B cell (primary cell): ENCODE data around the gene MAML3. TPM values are rescaled to one million over a fixed set of nuclear protein-coding genes. Genes with fewer than 3 reads are reported as not detected.
A peak's percentile ranks its signal among the peaks of the same experiment; 100 is the strongest.

Experiments
- ATAC-seq: fragments of 200-7000 bp; cut with Tn5 transposase; one replicate; pipeline ENCODE4 v1.10.0; 2021; ENCODE audit warnings: low read depth, mild to moderate bottlenecking, moderate number of reproducible peaks, moderate library complexity
- CTCF ChIA-PET: fragments of 350-600 bp; sonication (Branson Sonifier 250); formaldehyde crosslinking; loops from one replicate; lab custom pipeline; 2021; ENCODE audit warnings: antibody characterized with exemption, inconsistent platforms; lab: Charles Lee
- POLR2A ChIA-PET: fragments of 350-600 bp; sonication (Branson Sonifier 250); formaldehyde crosslinking; loops from one replicate; lab custom pipeline; 2021; ENCODE audit warnings: antibody characterized with exemption; lab: Charles Lee
- DNase-seq: peaks from one replicate; pipeline ENCODE4 v3.0.0; 2013
- H2AFZ ChIP-seq: 2 replicates; pipeline ENCODE4 v1.6.1; 2012; ENCODE audit warnings: mild to moderate bottlenecking, low read depth, low read length; ENCODE audit not compliant: insufficient read depth, poor library complexity, severe bottlenecking
- H3K27ac ChIP-seq, 2 donors: 1 replicate in 1 of 2; 2 replicates in 1 of 2; pipeline ENCODE4 v1.5.1; 2012 to 2013; ENCODE audit warnings: low read length in 2 of 2, mild to moderate bottlenecking in 2 of 2, moderate library complexity in 1 of 2
- H3K27me3 ChIP-seq, 4 experiments: fragments of 200-600 bp in 1 of 4; sonication (generic) in 1 of 4; replicated peaks in 1 of 4; 1 replicate in 2 of 4; 2 replicates in 2 of 4; pipeline versions ENCODE4 v1.6.1 to v1.7.0; 2013 to 2016; ENCODE audit warnings: low read length in 3 of 4, mild to moderate bottlenecking in 2 of 4, mixed read lengths in 1 of 4, moderate library complexity in 1 of 4; ENCODE audit not compliant: insufficient read depth in 4 of 4, control insufficient read depth in 3 of 4; ENCODE audit errors: control extremely low read depth in 1 of 4
- H3K36me3 ChIP-seq, 2 experiments: replicated peaks in 1 of 2; 1 replicate in 1 of 2; 2 replicates in 1 of 2; pipeline versions ENCODE4 v1.6.1 to v1.7.1; 2013; ENCODE audit warnings: low read length in 1 of 2; ENCODE audit not compliant: insufficient read depth in 2 of 2, control insufficient read depth in 1 of 2; ENCODE audit errors: control extremely low read depth in 1 of 2, extremely low read depth in 1 of 2
- H3K4me1 ChIP-seq, 2 donors: fragments of 200-600 bp in 1 of 2; sonication (generic) in 1 of 2; 1 replicate in 1 of 2; 2 replicates in 1 of 2; pipeline versions ENCODE4 v1.5.1 to v1.6.1; 2013 to 2017; ENCODE audit warnings: low read length in 2 of 2; ENCODE audit not compliant: control insufficient read depth in 2 of 2, insufficient read depth in 2 of 2
- H3K4me2 ChIP-seq: replicated peaks from 2 replicates; pipeline ENCODE3; 2012; ENCODE audit warnings: mild to moderate bottlenecking, low read depth, low read length; ENCODE audit not compliant: poor library complexity, severe bottlenecking
- H3K4me3 ChIP-seq, 5 experiments: fragments of 200-600 bp in 1 of 5; sonication (generic) in 1 of 5; 1 replicate in 3 of 5; 2 replicates in 2 of 5; pipeline versions ENCODE4 v1.5.1 to v1.7.0; 2011 to 2016; ENCODE audit warnings: low read length in 4 of 5, mild to moderate bottlenecking in 4 of 5, low read depth in 2 of 5, control low read depth in 1 of 5, moderate library complexity in 1 of 5; ENCODE audit not compliant: insufficient read depth in 1 of 5; ENCODE audit errors: control extremely low read depth in 1 of 5, extremely low read depth in 1 of 5
- H3K79me2 ChIP-seq: fragments of 200-600 bp; sonication (generic); one replicate; pipeline ENCODE4 v1.6.0; 2016; ENCODE audit warnings: low read length; ENCODE audit not compliant: control insufficient read depth, insufficient read depth
- H3K9ac ChIP-seq: fragments of 200-600 bp; sonication (generic); 2 replicates; pipeline ENCODE4 v1.6.1; 2017; ENCODE audit warnings: mild to moderate bottlenecking, low read length, moderate library complexity
- H3K9me3 ChIP-seq, 3 donors: one replicate each; pipeline versions ENCODE4 v1.6.1 to v1.7.1; 2013; ENCODE audit warnings: low read length in 2 of 3; ENCODE audit not compliant: control insufficient read depth in 2 of 3, insufficient read depth in 1 of 3; ENCODE audit errors: control extremely low read depth in 1 of 3
- H4K20me1 ChIP-seq: 2 replicates; pipeline ENCODE4 v1.6.0; 2012; ENCODE audit warnings: mild to moderate bottlenecking, low read length; ENCODE audit not compliant: insufficient read depth, control insufficient read depth, poor library complexity, severe bottlenecking
- H3K27ac Mint-ChIP-seq: one replicate; pipeline ENCODE4 v1.8.0; 2021; ENCODE audit warnings: mixed read lengths
- H3K27me3 Mint-ChIP-seq: one replicate; pipeline ENCODE4 v1.8.0; 2021; ENCODE audit warnings: mixed read lengths
- H3K4me1 Mint-ChIP-seq: one replicate; pipeline ENCODE4 v1.8.0; 2021; ENCODE audit warnings: mixed read lengths
- H3K4me3 Mint-ChIP-seq: one replicate; pipeline ENCODE4 v1.8.0; 2021; ENCODE audit warnings: mixed read lengths
- H3K9me3 Mint-ChIP-seq: one replicate; pipeline ENCODE4 v1.8.0; 2022; ENCODE audit warnings: mixed read lengths; ENCODE audit not compliant: insufficient read depth
- EZH2 ChIP-seq: IDR thresholded peaks from 2 replicates; pipeline ENCODE4 v1.6.1; 2012; ENCODE audit warnings: borderline replicate concordance, low read depth, mild to moderate bottlenecking, moderate library complexity, low read length; ENCODE audit not compliant: insufficient read depth, poor library complexity, severe bottlenecking
- WGBS: methylation state at CpG from one replicate; pipeline ENCODE4 v1.1.5; 2013; ENCODE audit warnings: missing lambda C conversion rate; ENCODE audit not compliant: insufficient coverage; 5-methylcytosine and 5-hydroxymethylcytosine counted together
- intact Hi-C: fragments of 100-400 bp; cut with micrococcal nuclease; formaldehyde crosslinking; loops from one replicate; pipeline ENCODE4 v1.10.0; 2022
- polyA plus RNA-seq: library from polyadenylated mRNA; depleted of rRNA; stranded (reverse); fragments of >200 nt; gene quantifications from 2 replicates; pipeline ENCODE4 v1.2.3, GENCODE V29; 2012
- total RNA-seq, 2 donors: library from RNA; stranded (reverse); fragments of 120-200 nt in 1 of 2; gene quantifications; 1 replicate in 1 of 2; 2 replicates in 1 of 2; pipeline versions ENCODE4 v1.2.3 to v1.2.4, GENCODE V29; 2013 to 2022
- TF ChIP-seq, protein P1 (sequence below): fragments of 200-600 bp; IDR thresholded peaks from one replicate; pipeline ENCODE4 v1.8.0; 2022; ENCODE audit warnings: antibody characterized with exemption, mild to moderate bottlenecking

MAML3 gene
- total and polyA plus RNA-seq, 2 donors (not counting 1 experiment from before 2014, with no cell fraction given) = 0.94 to 5.3 TPM

DNA sequence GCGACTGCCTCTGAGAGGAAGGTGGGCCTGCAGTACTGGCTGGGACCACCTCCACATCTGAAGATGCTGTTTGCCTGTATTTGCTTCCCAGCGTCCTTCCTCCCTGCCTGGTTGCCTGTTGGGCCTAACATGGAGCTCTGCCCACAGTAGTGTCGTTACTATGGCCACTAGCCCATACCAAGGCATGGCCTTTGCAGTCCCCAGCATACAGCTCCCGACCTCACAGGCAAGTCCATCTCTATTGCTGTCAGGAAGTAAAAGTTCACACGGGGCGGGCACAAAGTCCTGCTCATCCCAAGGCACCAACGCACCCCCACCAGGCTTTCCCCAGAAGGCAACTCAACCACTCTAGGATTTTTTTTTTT, 71.6 kb downstream of the MAML3 start:
- Histone ChIP-seq H3K9me3 (no peaks in the 10 kb centered on the region), H3K79me2 (no peaks in the 10 kb centered on the region), H2AFZ (no peak overlapping the region), H3K27me3 (no peaks in the 10 kb centered on the region), H3K4me1 (no peaks in the 10 kb centered on the region), H3K4me2 (no peak overlapping the region), H3K36me3 (no peaks in the 10 kb centered on the region), H4K20me1 (no peaks in the 10 kb centered on the region), H3K4me3 (no peak overlapping the region), H3K9ac (no peak overlapping the region), H3K27ac (no peak overlapping the region)
- TF ChIP-seq, protein P1, sequence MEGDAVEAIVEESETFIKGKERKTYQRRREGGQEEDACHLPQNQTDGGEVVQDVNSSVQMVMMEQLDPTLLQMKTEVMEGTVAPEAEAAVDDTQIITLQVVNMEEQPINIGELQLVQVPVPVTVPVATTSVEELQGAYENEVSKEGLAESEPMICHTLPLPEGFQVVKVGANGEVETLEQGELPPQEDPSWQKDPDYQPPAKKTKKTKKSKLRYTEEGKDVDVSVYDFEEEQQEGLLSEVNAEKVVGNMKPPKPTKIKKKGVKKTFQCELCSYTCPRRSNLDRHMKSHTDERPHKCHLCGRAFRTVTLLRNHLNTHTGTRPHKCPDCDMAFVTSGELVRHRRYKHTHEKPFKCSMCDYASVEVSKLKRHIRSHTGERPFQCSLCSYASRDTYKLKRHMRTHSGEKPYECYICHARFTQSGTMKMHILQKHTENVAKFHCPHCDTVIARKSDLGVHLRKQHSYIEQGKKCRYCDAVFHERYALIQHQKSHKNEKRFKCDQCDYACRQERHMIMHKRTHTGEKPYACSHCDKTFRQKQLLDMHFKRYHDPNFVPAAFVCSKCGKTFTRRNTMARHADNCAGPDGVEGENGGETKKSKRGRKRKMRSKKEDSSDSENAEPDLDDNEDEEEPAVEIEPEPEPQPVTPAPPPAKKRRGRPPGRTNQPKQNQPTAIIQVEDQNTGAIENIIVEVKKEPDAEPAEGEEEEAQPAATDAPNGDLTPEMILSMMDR = no peak
- no peak for TF ChIP-seq EZH2
- Mint-ChIP-seq H3K27ac (no peak overlapping the region), H3K27me3 (peaks cover 9% of the 10 kb centered on the region), H3K9me3 (no peaks in the 10 kb centered on the region), H3K4me3 (no peak overlapping the region), H3K4me1 (peaks cover 5% of the 10 kb centered on the region)
- 95% methylated on average over 4 of the region's 7 CpGs for WGBS
- intact Hi-C loops = no loop called here
- POLR2A ChIA-PET = interaction anchor here (0.6 kb wide), 1 partner anchor 100 kb away, joined by 4 read pairs; no protein-coding TSS in a partner anchor
- ATAC-seq (no peak), DNase-seq (no peak)
- CTCF ChIA-PET = interaction anchor here (1.1 to 1.7 kb wide), 2 partner anchors 170 to 171 kb away, joined by 4 read pairs; no protein-coding TSS in a partner anchor

GRCh38 chr4:140081641-140082390, 72.2 kb downstream of the MAML3 start:
- intact Hi-C loops = no loop called here
- H3K27me3 Mint-ChIP-seq = peaks cover 12% of the 10 kb centered on the region
- Histone ChIP-seq H3K36me3 (no peaks in the 10 kb centered on the region), H3K4me1 (no peaks in the 10 kb centered on the region), H2AFZ (peak overlapping the region; percentile 10), H4K20me1 (no peaks in the 10 kb centered on the region), H3K9me3 (no peaks in the 10 kb centered on the region), H3K4me3 (no peak overlapping the region), H3K27ac (no peak overlapping the region), H3K27me3 (no peaks in the 10 kb centered on the region), H3K9ac (no peak overlapping the region), H3K4me2 (no peak overlapping the region), H3K79me2 (no peaks in the 10 kb centered on the region)
- TF ChIP-seq, protein P1 = no peak
- TF ChIP-seq EZH2 = no peak
- H3K4me1 Mint-ChIP-seq = peaks cover 5% of the 10 kb centered on the region
- POLR2A ChIA-PET = no interaction called here
- ATAC-seq = no peak
- H3K9me3 Mint-ChIP-seq = no peaks in the 10 kb centered on the region
- H3K27ac Mint-ChIP-seq = no peak overlapping the region
- no peak overlapping the region for H3K4me3 Mint-ChIP-seq
- DNase-seq = no peak
- 71% methylated on average over 4 of the region's 8 CpGs for WGBS
- CTCF ChIA-PET = interaction anchor here (1.7 kb wide), 1 partner anchor 172 kb away, joined by 4 read pairs; no protein-coding TSS in a partner anchor
